Activated CD8-positive, alpha-beta T cell treated with anti-CD3 and anti-CD28 coated beads for 36 hours (primary cell): Measurements from ENCODE around the gene GRAMD1A. TPM values are rescaled to one million over a fixed set of nuclear protein-coding genes. Genes with fewer than 3 reads are reported as not detected.
"Not testable (repeated sequence)": the region's sequence is repeated elsewhere in the genome, so short reads cannot be mapped to it uniquely, and the experiment has no call there.

Experiments used
- ATAC-seq: fragments of 200-7000 bp; cut with Tn5 transposase; one replicate; pipeline ENCODE4 v1.10.0; 2021; ENCODE audit warnings: mild to moderate bottlenecking, moderate library complexity
- CTCF ChIA-PET: fragments of 350-600 bp; sonication (Branson Sonifier 250); formaldehyde crosslinking; loops from one replicate; lab custom pipeline; 2021; ENCODE audit warnings: antibody characterized with exemption; lab: Charles Lee
- POLR2A ChIA-PET: fragments of 350-600 bp; sonication (Branson Sonifier 250); formaldehyde crosslinking; loops from one replicate; lab custom pipeline; 2021; ENCODE audit warnings: antibody characterized with exemption; lab: Charles Lee
- DNase-seq: peaks from one replicate; pipeline ENCODE4 v3.0.0-alpha.2; 2020
- H3K27ac Mint-ChIP-seq: one replicate; pipeline ENCODE4 v1.8.0; 2021; ENCODE audit warnings: mild to moderate bottlenecking, mixed read lengths
- H3K27me3 Mint-ChIP-seq: one replicate; pipeline ENCODE4 v1.8.0; 2021; ENCODE audit warnings: mixed read lengths
- H3K36me3 Mint-ChIP-seq: one replicate; pipeline ENCODE4 v1.8.0; 2021; ENCODE audit warnings: low read depth, mixed read lengths
- H3K4me1 Mint-ChIP-seq: one replicate; pipeline ENCODE4 v1.8.0; 2021; ENCODE audit warnings: low read depth, mixed read lengths
- H3K4me3 Mint-ChIP-seq: one replicate; pipeline ENCODE4 v1.8.0; 2021; ENCODE audit warnings: mild to moderate bottlenecking, moderate library complexity, mixed read lengths
- H3K9me3 Mint-ChIP-seq: one replicate; pipeline ENCODE4 v1.8.0; 2021; ENCODE audit warnings: mixed read lengths
- CTCF ChIP-seq: fragments of 200-600 bp; IDR thresholded peaks from one replicate; pipeline ENCODE4 v1.8.0; 2022; ENCODE audit warnings: antibody characterized with exemption, mild to moderate bottlenecking
- intact Hi-C: fragments of 100-400 bp; cut with micrococcal nuclease; formaldehyde crosslinking; loops from one replicate; pipeline ENCODE4 v1.10.0; 2022
- total RNA-seq, 2 experiments: library from RNA; stranded (reverse); gene quantifications; one replicate each; pipeline ENCODE4 v1.2.3, GENCODE V29; 2021

The GRAMD1A gene
- total RNA-seq, 2 experiments from 2014 or later: 128 to 134 TPM

GRCh38 chr19:34963573-34964406 lies 36.3 kb upstream of the GRAMD1A start, which contains the start of gene ZNF792:
TSS of gene ZNF792 (minus strand) at chr19:34964229. CDS start at chr19:34963662, 567 bp downstream.
- Mint-ChIP-seq H3K4me1 (peaks cover 23% of the 10 kb centered on the region), H3K4me3 (peak within 1 kb of the TSS; percentile 92), H3K9me3 (peaks cover 56% of the 10 kb centered on the region), H3K27me3 (no peaks in the 10 kb centered on the region), H3K36me3 (peaks cover 46% of the 10 kb centered on the region), H3K27ac (peak within 1 kb of the TSS; percentile 88)
- TF ChIP-seq CTCF: no peak
- POLR2A ChIA-PET: interaction anchor here (0.6 to 1.6 kb wide), 10 partner anchors 11 to 539 kb away, joined by 3 to 6 read pairs (median 3); partner anchors contain the start of genes GRAMD1A and ZNF30
- intact Hi-C loops: no loop called here
- peak; percentile 62 for DNase-seq
- CTCF ChIA-PET: interaction anchor here (1.0 to 9.8 kb wide), 5 partner anchors 9 to 103 kb away, joined by 3 to 41 read pairs (median 4); no protein-coding TSS in a partner anchor
- peak; percentile 76 for ATAC-seq

GRCh38 chr19:34964598-34964997 lies 35.5 kb upstream of the GRAMD1A start:
- no peak for DNase-seq
- no peak for TF ChIP-seq CTCF
- peaks cover 51% of the 10 kb centered on the region for H3K9me3 Mint-ChIP-seq
- ChIA-PET POLR2A (interaction anchor here (0.6 to 1.4 kb wide), 5 partner anchors 10 to 540 kb away, joined by 3 to 4 read pairs (median 3); partner anchors contain the start of gene ZNF30), CTCF (interaction anchor here (1.0 to 9.8 kb wide), 4 partner anchors 8 to 82 kb away, joined by 3 to 41 read pairs (median 4); no protein-coding TSS in a partner anchor)
- H3K4me1 Mint-ChIP-seq: peaks cover 23% of the 10 kb centered on the region
- no peak for ATAC-seq
- no peak overlapping the region for H3K27ac Mint-ChIP-seq
- intact Hi-C loops: no loop called here
- H3K4me3 Mint-ChIP-seq: peak overlapping the region; percentile 92
- peaks cover 37% of the 10 kb centered on the region for H3K36me3 Mint-ChIP-seq
- no peaks in the 10 kb centered on the region for H3K27me3 Mint-ChIP-seq

- Mint-ChIP-seq H3K4me1 (peaks cover 23% of the 10 kb centered on the region), H3K36me3 (peaks cover 28% of the 10 kb centered on the region), H3K9me3 (peaks cover 49% of the 10 kb centered on the region)
- ATAC-seq, H3K27me3 Mint-ChIP-seq, H3K4me3 Mint-ChIP-seq, DNase-seq, H3K27ac Mint-ChIP-seq, intact Hi-C loops: not testable (repeated sequence)
- ChIA-PET POLR2A (interaction anchor here (0.9 kb wide), 1 partner anchor 37 kb away, joined by 4 read pairs; no protein-coding TSS in a partner anchor), CTCF (interaction anchor here (1.1 to 9.8 kb wide), 3 partner anchors 48 to 81 kb away, joined by 3 to 41 read pairs (median 3); no protein-coding TSS in a partner anchor)
These were observed 34.6 kb upstream of the GRAMD1A start for GRCh38 chr19:34965505-34965904.

GRCh38 chr19:34967551-34967950 lies 32.6 kb upstream of the GRAMD1A start:
- no peak for TF ChIP-seq CTCF
- Mint-ChIP-seq H3K9me3 (peaks cover 33% of the 10 kb centered on the region), H3K27me3 (no peaks in the 10 kb centered on the region), H3K36me3 (peaks cover 8% of the 10 kb centered on the region), H3K4me3 (no peak overlapping the region), H3K4me1 (peaks cover 11% of the 10 kb centered on the region), H3K27ac (no peak overlapping the region)
- intact Hi-C loops: no loop called here
- no peak for DNase-seq
- no peak for ATAC-seq
- ChIA-PET CTCF (interaction anchor here (0.7 to 9.8 kb wide), 3 partner anchors 18 to 99 kb away, joined by 3 to 41 read pairs (median 3); no protein-coding TSS in a partner anchor), POLR2A (interaction anchor here (0.9 to 2.3 kb wide), 3 partner anchors 32 to 60 kb away, joined by 3 to 10 read pairs (median 5); partner anchors contain the start of gene GRAMD1A)

GRCh38 chr19:34969721-34970120 lies 30.4 kb upstream of the GRAMD1A start:
- no peaks in the 10 kb centered on the region for H3K27me3 Mint-ChIP-seq
- no peak overlapping the region for H3K27ac Mint-ChIP-seq
- peaks cover 18% of the 10 kb centered on the region for H3K4me1 Mint-ChIP-seq
- H3K4me3 Mint-ChIP-seq: no peak overlapping the region
- ChIA-PET POLR2A (no interaction called here), CTCF (interaction anchor here (0.6 kb wide), 1 partner anchor 43 kb away, joined by 3 read pairs; no protein-coding TSS in a partner anchor)
- H3K9me3 Mint-ChIP-seq: peaks cover 28% of the 10 kb centered on the region
- DNase-seq: no peak
- H3K36me3 Mint-ChIP-seq: no peaks in the 10 kb centered on the region
- TF ChIP-seq CTCF: no peak
- no peak for ATAC-seq
- intact Hi-C loops: no loop called here

GRCh38 chr19:34970185-34970780 lies 29.8 kb upstream of the GRAMD1A start:
- H3K27ac Mint-ChIP-seq, H3K36me3 Mint-ChIP-seq, DNase-seq, POLR2A ChIA-PET, H3K4me3 Mint-ChIP-seq, intact Hi-C loops, ATAC-seq, H3K27me3 Mint-ChIP-seq: not testable (repeated sequence)
- peaks cover 23% of the 10 kb centered on the region for H3K4me1 Mint-ChIP-seq
- H3K9me3 Mint-ChIP-seq: peaks cover 25% of the 10 kb centered on the region
- CTCF ChIA-PET: interaction anchor here (4.7 kb wide), 1 partner anchor 42 kb away, joined by 92 read pairs; no protein-coding TSS in a partner anchor
